Vagina (tissue), 2 donors: ENCODE measurements around the gene CXorf38.

Source experiments
- POLR2A ChIP-seq, 2 donors: fragments of 450-650 bp; IDR thresholded peaks; one replicate each; pipeline ENCODE4 v1.6.1; 2017; ENCODE audit warnings: antibody characterized with exemption in 2 of 2, mild to moderate bottlenecking in 2 of 2, moderate library complexity in 2 of 2
- POLR2AphosphoS5 ChIP-seq, 2 donors: sonication (generic); formaldehyde crosslinking; IDR thresholded peaks; one replicate each; pipeline ENCODE4 v1.9.0; 2017; ENCODE audit warnings: antibody characterized with exemption in 2 of 2, mild to moderate bottlenecking in 2 of 2, low read depth in 1 of 2; ENCODE audit not compliant: insufficient read depth in 1 of 2
- TF ChIP-seq, protein P1 (sequence below), 3 experiments: fragments of 450-650 bp in 2 of 3; fragments of 200-600 bp in 1 of 3; sonication (generic) in 1 of 3; IDR thresholded peaks; one replicate each; pipeline ENCODE4 v1.5.1; 2017 to 2019; ENCODE audit warnings: antibody characterized with exemption in 3 of 3, mild to moderate bottlenecking in 2 of 3, moderate library complexity in 2 of 3

DNA sequence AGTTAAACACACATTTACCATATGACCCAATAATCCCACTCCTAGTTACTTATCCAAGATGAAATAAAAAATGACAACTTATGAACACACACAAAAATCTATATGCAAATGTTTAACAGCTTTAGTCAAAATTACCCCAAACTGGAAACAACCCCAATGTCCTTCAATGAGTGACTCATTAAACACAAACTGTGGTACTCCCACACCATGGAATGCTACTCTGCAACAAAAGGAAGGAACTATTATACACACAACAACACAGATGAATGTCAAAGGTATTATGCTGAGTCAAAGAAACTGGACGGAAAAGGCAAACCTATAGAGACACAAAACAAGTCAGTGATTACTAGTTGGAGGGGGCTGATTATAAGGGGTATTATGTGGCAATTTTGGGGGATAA lies 47.4 kb upstream of the CXorf38 start:
- TF ChIP-seq, protein P1, sequence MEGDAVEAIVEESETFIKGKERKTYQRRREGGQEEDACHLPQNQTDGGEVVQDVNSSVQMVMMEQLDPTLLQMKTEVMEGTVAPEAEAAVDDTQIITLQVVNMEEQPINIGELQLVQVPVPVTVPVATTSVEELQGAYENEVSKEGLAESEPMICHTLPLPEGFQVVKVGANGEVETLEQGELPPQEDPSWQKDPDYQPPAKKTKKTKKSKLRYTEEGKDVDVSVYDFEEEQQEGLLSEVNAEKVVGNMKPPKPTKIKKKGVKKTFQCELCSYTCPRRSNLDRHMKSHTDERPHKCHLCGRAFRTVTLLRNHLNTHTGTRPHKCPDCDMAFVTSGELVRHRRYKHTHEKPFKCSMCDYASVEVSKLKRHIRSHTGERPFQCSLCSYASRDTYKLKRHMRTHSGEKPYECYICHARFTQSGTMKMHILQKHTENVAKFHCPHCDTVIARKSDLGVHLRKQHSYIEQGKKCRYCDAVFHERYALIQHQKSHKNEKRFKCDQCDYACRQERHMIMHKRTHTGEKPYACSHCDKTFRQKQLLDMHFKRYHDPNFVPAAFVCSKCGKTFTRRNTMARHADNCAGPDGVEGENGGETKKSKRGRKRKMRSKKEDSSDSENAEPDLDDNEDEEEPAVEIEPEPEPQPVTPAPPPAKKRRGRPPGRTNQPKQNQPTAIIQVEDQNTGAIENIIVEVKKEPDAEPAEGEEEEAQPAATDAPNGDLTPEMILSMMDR (IDR thresholded peaks at IDR 0.05) = no peak
- TF ChIP-seq POLR2A (IDR thresholded peaks at IDR 0.05) = no peak
- TF ChIP-seq POLR2AphosphoS5 (IDR thresholded peaks at IDR 0.05; ENCODE audit: insufficient read depth in 1 of 2, low read depth in 1 of 2) = no peak
